HL-60/S4 treated with phorbol 12-myristate 13-acetate at 8.2 ng/mL for 4 days and 3 days (cell line): Measurements from ENCODE around the gene BLOC1S2.
"Not testable (repeated sequence)": the region's sequence is repeated elsewhere in the genome, so short reads cannot be mapped to it uniquely, and the experiment has no call there.

Experiments used
- in situ Hi-C: fragments of 300-500 bp; cut with MboI; formaldehyde crosslinking; loops from 2 replicates; pipeline ENCODE4 v1.15.0; 2022; ENCODE audit warnings: low sequenced_read_pairs

The BLOC1S2 gene

DNA sequence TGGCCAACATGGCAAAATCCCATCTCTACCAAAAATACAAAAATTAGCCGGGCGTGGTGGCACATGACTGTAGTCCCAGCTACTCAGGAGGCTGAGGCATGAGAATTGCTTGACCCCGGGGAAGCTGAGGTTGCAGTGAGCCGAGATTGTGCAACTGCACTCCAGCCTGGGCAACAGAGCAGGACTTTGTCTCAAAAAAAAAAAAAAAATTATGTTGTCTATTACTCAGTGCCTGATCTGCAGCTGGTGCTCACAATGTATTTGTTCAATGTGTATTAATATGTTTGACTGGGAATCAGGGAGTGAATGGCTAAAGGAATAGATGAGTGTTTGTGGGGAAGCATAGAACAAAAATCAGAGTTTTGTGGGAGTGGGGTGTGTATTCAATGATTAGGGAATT, 5.8 kb upstream of the BLOC1S2 start:
- in situ Hi-C loops: not testable (repeated sequence)

- in situ Hi-C loops: no loop called here
Observed at GRCh38 chr10:100291356-100291755, 4.9 kb upstream of the BLOC1S2 start.

- in situ Hi-C loops: no loop called here
Observed at GRCh38 chr10:100289641-100290040, 3.2 kb upstream of the BLOC1S2 start.

- in situ Hi-C loops: no loop called here
Observed at GRCh38 chr10:100288196-100288595, 1.7 kb upstream of the BLOC1S2 start.

- in situ Hi-C loops: no loop called here
Observed at GRCh38 chr10:100287756-100288155, 1.3 kb upstream of the BLOC1S2 start.

- in situ Hi-C loops: not testable (repeated sequence)
Observed at GRCh38 chr10:100285326-100285725, 1.2 kb downstream of the BLOC1S2 start.

DNA sequence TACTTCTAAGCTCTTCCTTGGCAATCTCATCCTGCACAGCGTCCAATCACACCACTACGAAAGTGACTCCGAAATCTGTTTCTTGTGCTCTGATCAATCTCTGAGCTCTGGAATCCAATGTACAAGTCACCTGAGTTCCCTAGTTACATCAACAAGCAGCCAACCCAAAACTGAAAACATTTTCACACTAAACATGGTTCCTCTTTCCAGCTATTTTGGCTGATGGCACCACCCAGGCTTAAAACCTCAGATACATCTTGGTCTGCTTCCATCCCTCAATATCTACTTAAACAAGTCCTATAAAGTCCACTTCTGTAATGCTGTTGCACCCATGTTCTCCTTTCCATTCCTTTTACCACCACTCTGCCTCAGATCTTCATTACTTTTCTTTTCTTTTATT, 3.6 kb downstream of the BLOC1S2 start:
- in situ Hi-C loops: no loop called here

DNA sequence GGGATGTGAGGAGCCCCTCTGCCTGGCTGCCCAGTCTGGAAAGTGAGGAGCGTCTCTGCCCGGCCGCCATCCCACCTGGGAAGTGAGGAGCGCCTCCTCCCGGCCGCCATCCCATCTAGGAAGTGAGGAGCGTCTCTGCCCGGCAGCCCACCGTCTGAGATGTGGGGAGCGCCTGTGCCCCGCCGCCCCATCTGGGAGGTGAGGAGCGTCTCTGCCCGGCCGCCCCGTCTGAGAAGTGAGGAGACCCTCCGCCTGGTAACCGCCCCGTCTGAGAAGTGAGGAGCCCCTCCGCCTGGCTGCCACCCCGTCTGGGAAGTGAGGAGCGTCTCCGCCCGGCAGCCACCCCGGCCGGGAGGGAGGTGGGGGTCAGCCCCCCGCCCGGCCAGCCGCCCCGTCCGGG, 9.5 kb downstream of the BLOC1S2 start:
- in situ Hi-C loops: not testable (repeated sequence)

- in situ Hi-C loops: no loop called here
Observed at GRCh38 chr10:100267239-100268104, 19.0 kb downstream of the BLOC1S2 start, which contains the start of gene CWF19L1. TSS of gene CWF19L1 (minus strand) at chr10:100267638. CDS start at chr10:100267593, 45 bp downstream.

DNA sequence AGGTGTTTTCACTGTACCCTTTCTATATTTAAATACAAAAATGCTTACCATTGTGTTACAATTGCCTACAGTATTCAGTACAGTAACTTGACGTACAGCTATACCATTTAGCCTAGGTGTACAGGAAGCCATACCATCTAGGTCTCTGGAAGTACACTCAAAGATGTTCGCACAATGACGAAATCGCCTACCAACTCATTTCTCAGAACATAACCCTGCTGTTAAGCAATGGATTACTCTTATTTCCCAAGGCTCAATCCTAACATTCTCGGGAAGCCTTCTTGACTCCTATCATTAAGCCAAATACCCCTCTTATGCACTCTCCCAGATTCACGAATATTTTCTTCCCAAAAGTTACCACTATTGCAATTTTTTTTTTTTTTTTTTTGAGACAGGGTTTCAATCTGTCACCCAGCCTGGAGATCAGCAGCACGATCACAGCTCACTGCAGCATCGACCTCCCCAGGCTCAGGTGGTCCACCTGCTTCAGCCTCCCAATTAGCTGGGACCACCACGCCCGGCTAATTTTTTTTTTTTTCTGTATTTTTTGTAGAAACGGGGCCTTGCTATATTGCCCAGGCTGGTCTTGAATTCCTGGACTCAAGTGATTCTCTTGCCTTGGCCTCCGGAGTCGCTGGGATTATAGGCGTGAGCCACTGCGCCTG, 20.5 kb downstream of the BLOC1S2 start:
- in situ Hi-C loops: no loop called here

GRCh38 chr10:100254191-100254590, 32.3 kb downstream of the BLOC1S2 start:
- in situ Hi-C loops: no loop called here

DNA sequence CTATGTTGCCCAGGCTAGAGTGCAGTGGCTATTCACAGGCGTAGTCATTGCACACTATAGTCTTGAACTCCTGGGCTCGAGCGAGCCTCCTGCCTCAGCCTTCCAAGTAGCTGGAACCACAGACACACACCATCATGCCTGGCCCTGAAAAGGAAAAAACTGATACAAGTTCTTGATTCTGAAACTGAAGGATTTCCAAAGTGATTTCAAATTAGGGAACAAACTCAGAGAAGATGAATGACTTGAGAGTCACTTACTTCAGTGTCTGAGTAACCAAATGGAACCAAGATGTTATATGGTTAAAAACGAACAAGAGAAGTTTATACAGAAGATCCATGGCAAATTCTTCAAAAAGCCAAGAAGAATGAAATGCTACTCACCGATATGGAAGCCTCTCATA, 33.4 kb downstream of the BLOC1S2 start:
- in situ Hi-C loops: no loop called here

- in situ Hi-C loops: no loop called here
Observed at GRCh38 chr10:100248820-100249219, 37.7 kb downstream of the BLOC1S2 start.

DNA sequence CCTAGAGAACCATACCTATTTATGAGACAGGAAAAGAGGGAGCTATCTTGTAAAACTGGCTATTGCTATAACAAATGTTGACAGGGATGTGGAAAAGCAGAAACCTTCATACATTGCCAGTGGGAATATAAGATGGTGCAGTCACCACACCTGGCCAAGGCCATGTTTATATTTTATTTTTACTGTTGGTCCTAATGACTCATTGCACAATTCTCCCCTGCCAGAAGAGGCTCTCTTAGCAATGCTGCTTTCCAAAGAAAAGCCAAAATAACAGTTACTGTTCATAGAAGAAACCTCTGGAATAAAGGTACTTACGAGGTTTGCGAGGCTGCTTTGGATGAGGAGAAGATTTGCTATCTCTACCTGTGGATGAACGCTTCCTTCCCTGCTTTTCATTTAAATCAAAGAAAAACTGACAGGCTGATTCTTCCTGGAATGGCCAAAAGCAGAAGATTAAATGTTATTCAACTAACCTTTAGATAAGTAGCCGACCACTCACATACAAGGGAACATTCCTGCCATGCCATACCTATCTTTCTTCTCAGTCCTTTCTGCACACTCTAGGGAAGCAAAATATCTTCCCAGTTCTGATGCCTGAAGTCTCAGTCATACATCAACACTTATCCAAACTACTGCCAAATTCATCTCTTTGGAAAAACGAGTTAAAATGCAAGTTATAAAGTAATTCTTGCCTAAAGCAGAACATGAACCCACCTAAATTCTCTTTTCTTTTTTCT, 40.8 kb downstream of the BLOC1S2 start:
- in situ Hi-C loops: no loop called here

DNA sequence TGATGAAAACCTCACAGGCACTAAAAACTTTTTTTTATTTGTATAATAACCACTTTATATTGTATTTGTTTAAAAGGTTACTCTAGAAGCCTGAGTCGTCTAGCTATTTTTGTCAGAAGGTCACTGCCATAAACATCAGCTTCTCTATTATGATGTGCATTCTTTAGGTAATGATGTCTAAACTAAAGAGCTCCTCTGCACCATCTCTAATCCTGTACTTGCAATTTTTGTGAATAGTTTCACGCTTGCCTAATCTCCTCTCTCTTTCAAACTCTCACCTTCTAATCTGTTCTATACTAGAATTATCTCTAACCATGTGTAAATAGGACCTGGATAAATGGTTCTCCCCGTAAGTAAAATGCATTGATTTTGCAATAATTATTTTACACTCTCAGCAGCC, 46.6 kb downstream of the BLOC1S2 start:
- in situ Hi-C loops: no loop called here

DNA sequence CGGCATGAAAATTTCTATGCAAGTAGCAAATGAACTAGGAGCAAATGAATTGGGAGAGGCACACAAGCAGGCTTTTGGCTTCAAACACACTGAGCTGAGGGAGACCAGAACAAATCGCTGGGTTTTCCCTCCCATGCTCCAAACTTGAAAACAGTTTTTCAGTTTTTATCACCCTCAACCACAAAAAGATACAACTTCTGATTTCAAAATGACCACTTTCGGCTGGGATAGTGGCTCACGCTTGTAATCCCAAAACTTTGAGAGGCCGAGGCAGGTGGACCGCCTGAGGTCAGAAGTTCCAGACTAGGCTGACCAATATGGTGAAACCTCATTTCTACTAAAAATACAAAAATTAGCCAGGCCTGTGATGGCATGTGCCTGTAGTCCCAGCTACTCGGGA, 48.1 kb downstream of the BLOC1S2 start:
- in situ Hi-C loops: no loop called here

DNA sequence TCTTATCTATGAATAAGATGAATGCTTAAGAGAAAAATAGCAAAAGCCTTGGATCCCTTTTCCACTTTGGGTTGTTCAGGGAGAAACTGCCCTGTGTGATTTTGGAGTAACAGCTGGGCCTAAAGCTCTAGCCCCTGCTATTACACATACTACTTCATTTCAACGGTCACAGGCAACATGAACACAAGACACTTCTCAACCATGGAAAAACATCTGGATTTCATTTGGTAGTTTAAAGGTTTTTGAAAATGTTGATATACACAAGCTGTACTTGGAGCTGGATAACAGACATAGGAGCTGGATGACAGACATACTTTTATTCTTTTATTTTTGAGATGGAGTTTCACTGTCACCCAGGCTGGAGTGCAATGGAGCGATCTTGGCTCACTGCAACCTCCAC, 54.4 kb downstream of the BLOC1S2 start:
- in situ Hi-C loops: no loop called here

- in situ Hi-C loops: no loop called here
Observed at GRCh38 chr10:100229819-100230422, 56.6 kb downstream of the BLOC1S2 start.

DNA sequence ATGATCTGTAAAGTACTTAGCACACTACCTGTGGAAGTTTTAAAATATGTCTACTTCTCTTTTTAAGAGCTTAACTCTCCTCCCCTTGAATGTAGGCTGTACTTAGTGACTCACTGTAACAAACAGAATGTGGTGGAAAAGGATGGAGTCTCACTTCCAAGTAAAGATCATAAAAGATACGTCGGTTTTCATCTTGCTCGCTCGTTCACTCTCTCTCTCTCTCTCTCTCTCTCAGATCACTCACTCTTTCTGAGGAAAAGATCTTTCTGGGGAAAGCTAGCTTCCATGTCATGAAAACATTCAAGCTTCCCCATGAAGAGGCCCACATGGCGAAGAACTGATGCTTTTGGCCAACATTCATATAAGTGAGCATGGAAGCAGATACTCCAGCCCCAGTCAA, 62.6 kb downstream of the BLOC1S2 start:
- in situ Hi-C loops: no loop called here
